HG03095 (cell line): ENCODE results near the gene MRPS11.
"Not testable (repeated sequence)": the region's sequence is repeated elsewhere in the genome, so short reads cannot be mapped to it uniquely, and the experiment has no call there.

Experiments
- ATAC-seq: cut with Tn5 transposase; IDR thresholded peaks from one replicate; pipeline ENCODE4 v1.9.1; 2021; ENCODE audit warnings: moderate library complexity; ENCODE audit not compliant: unreplicated experiment

The MRPS11 gene

DNA sequence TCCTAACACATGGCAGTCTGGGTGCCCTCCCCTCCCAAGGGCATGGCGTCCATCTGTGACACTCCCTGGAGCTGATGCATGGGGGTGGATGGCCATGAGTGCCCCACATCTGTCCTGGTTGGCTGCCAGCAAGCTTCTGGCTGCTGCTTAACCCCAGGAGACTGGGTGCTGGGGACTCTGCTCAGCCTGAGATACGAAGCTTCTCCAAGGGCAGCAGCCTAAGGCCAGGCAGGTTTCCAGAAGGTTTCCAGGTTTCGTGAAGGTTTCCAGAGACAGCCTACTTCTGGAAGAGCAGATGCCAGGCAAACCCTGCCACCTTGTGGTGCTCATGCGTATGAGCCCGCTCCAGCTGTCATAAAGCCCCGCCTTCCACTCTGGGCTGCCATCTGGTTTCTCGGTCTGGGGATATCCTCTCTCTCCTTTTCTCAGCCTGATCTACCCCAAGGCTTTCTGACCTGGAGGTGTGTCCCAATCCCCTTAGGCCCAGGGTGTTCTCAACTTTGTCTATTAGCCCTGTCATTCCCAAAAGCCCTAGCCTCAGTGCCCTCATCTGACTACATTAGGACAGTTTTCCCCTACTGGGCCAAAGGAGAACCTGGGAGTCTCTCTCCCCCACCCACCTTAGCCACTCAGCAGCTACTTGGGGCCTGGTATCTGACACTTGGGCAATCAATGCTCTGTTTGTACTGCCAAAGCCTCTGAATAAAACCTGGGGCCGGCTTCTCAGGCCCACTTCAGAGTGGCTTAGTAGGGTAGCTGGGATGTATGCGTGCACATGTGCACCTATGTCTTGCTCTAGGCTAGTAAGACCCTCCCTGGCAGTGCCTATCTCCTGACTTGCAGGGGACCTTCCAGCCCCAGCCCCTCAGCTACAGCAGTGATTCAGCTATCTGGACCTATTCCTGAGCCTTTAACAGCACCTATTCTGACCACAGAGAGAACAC, 12.4 kb upstream of the MRPS11 start:
- peak; percentile 84 for ATAC-seq

DNA sequence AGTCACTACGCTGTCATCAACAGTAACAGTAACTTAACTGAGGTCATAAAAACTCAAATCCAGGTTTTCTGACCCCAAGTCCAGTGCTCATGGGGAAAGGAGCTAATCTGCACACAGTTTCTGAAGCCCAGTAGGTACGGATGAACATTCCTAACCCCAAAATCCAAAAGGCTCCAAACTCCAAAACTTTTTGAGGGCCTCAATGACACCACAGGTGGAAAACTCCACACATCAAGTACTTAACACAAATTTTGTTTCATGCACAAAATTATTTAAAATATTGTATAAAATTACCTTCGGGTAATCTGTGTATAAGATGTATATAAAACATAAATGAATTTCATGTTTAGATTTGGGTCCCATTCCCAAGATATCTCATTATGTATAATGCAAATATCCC, 10.8 kb upstream of the MRPS11 start:
- no peak for ATAC-seq

DNA sequence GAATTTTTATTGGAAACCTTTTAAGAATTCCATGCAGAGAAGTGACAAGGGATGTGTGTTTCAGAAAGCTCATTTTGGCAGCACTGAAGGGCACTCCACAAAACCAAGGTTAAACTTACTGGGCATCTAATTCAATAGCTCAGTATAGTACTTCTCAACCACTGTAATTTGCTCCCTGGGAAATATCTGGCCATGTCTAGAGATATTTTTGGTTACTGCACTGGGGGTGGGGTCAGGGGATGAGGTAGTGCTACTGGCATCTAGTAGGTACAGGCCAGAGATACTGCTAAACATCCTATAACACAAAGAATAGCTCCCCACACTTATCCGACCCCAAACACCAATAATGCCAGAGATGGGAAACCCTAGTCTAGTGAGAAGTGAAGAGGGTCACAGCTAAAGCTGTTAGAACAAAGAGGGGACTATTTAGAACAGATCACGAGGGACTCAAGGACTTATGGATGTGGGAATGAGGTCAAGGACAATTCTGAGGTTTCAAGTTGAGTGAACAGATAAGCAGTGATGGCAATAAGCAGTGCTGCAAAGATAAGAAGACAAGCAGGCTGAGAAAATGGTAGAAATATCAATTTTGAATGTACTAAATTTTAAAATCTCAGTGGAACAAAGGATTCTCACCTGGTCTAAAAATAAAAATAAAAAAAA, 3.5 kb upstream of the MRPS11 start:
- no peak for ATAC-seq

DNA sequence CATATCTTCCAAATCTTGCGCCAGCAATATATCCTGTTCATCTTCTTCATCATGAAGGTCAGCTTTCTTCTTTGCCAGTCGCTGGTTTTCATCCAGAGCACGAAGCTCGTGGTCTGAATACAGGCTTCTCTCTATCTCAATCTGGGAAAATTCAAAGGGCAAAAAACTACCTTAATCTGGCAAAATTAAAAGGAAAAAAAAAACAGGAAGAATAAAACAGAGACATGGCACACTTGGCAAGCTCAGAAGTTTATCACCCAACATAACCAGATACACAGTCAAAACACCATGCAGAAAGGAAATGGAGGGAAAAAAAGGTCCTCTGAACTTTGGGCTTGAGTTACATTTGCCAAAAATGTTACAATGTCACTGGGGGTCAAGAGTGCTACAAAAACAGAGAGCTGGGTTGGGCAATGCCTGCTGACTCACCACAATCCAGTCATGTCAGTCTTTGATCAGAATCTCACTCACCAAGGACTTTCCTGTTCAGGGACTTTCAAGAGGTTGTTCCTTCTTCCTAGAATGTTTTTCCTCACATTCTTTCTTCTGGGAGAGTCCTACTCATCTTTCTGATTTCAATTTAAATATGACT, 1.8 kb upstream of the MRPS11 start:
- ATAC-seq, result no peak

DNA sequence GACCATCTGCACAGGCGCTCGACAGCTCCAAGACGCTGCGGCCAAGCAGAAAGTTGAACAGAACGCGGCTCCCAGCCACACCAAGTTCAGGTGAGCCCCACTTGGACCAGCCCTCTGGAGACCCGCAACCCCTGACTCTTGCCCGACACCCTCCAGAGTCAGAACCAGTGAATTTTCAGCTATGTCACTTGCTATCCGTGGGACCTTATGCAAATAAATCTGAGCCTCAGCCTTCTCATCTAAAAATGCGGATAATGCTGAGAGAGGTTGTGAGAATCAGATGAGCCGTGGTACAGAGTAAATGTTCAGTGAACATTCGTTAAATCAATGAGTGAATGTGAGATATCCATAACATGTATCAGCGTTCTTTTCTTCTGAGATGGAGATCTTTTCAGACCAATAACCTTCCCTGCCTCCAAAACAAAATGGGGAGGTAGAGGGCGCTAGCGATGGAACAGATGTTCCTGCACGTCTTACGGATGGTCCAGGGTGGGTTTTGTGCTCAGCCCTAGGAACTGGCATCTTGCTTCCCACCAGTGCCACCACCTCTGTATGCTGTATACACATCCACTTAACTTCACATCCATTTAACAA, 524 bp downstream of the MRPS11 start:
- peak; percentile 5 for ATAC-seq

DNA sequence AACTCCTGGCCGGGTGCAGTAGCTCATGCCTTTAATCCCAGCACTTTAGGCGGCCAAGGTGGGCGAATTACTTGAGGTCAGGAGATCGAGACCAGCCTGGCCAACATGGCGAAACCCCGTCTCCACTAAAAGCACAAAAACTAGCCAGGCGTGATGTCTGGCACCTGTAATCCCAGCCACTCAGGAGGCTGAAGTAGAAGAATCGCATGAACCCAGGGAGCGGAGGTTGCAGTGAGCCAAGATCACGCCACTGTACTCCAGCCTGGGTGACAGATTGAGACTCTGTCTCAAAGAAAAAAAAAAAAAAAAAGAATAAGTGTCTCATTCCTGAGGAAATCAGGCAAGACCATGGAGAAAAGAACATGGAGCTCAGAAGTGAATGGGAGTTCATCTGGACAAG, 1.2 kb downstream of the MRPS11 start:
- ATAC-seq, result not testable (repeated sequence)

DNA sequence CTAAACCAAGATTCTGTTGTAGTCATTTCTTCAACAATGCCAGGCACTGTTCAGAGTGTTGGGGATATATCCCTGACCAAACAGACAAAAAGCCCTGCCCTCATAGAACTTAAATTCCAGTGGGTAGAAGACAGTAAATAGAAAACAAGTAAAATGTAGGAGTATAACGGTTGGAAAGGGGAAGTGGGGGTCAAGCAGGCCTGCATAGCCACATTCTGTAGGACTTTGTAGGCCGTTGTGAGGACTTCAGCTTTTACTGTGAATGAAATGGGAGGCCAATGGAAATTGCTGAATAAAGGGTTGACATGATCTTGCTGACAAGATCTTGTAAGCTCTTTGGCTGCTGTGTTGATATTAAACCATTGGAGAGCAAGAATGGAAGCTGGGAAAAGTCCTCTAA, 1.8 kb downstream of the MRPS11 start:
- no peak for ATAC-seq

DNA sequence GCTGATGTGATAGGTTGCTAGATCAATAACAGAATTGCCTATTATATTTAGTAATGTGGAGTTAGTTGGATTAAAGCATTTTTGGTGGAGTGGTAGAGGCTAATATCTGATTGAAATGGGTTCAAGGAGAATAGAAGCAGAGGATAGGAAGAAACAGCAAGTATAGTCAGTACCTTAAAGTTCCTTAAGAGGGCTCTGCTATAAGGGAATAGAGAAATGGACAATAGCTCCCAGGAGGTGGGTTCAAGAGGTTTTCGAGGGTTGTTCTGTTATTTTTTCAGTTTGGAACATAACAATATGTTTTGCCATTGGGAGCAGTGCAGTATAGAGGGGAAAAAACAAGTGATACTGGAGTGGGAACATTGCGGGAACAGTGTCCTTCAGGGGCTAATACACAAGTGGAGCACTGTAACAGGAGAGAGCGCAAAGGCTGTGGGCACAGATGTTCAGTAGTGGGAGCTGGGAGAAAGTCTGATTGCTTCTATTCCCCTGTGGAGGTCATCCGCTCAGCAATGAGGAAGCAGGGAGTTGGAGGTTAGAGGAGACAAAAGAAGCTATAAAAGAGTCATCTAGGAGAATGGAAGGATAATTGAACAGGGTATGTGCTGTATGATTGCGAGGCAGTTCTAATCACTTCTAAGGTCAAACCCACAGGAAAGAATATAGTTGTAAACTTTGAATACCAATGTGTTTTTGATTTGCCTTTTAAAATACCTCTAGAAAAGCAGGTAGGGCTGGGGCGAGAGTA, 3.3 kb downstream of the MRPS11 start:
- ATAC-seq, result no peak

DNA sequence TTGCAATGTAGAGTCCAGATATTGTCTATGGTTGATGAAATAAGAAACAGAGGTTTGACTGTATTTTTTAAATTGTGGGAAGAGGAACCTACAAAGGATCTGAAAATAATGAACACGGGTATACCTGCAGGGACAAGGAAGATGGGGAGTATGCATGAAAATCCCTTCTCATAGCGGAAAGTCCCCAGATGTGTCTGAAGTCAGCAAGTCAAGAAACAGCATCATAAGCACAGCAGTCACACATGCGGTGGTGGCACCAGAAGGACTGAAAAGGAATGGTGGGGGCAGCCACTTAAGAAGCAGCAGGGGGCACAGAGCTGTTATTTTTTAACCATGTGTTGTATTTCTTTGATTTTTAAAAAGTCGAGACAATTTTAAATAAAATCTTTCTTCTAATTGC, 4.7 kb downstream of the MRPS11 start:
- no peak for ATAC-seq

DNA sequence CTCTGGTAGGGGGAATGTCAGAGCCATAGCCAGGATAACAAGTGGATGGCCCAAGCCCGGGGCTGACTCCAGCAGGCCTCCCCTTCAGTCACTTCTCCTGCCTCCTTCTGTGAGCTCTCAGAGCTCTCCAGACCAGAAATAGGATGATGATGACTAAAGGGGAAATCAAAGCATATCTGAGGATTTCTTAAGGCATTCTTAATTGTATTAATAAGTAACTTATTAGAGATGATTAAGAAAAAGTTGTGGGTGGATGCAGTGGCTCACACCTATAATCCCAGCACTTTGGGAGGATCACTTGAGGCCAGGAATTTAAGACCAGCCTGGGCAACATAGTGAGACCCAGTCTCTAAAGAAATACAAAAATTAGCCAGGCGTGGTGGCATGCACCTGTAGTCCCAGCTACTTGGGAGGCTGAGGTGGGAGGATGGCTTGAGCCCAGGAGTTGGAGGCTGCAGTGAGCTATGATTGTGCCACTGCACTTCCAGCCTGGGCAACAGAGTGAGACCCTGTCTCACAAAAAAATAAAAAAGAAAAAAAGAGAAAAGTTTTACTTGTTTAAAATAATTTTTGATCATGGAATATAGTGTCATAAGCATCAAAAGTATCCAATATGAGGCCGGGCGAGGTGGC, 6.3 kb downstream of the MRPS11 start:
- not testable (repeated sequence) for ATAC-seq

DNA sequence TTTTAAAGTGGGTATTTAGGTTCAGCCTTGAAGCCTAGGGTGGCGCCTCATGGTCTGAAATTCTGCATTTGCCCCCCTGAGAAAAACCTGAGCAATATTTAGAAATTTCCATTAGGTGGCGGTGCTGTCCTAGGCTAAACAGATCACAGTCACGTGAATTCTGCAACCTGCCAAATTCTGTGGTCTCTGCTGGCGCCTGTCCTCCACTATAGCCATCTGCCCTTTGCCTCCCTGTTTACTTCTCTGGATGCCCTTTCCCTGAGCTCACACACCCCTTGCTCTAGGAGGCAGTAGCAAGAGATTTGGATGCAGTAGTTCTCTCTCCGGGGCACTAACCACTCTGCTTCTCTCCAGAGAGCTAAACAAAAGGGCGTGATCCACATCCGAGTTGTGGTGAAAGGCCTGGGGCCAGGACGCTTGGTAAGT, 9.1 kb downstream of the MRPS11 start:
- ATAC-seq, result no peak

DNA sequence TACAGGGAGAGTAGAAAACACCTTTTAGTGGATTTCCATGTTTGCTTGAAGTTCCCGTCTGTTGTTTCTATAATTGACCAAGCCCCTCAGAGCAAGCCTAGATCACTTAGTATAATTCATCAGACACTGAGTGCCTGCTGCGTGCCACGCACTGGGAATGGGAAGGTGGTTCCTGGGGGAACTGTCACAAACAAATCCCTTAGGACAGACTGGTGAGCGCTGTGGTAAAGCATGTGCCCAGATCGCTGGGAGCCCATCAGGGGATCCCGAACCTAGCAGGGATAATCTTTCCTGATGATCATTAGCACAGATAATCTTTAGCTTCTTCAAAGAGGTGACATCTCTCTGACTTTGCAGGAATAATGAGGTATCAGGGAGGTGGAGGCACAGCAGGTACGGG, 9.6 kb downstream of the MRPS11 start:
- no peak for ATAC-seq

DNA sequence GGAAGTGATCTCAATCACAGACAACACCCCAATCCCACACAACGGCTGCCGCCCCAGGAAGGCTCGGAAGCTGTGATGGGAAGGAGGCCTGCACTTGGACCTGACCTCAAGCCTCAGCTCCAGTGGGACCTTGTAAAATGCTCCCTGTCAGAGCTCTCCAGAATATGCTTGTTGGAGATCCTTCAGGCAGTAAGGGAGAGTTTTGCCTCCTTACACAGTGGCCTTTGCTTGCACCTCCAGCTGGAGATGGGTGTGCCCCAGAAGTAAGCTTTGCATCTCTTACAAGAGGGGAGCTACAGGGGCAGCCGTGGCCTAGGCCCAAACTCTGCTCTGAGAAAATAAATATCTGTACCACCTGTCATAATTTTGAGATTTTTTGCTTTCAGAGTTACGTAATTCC, 10.4 kb downstream of the MRPS11 start:
- ATAC-seq, result no peak

DNA sequence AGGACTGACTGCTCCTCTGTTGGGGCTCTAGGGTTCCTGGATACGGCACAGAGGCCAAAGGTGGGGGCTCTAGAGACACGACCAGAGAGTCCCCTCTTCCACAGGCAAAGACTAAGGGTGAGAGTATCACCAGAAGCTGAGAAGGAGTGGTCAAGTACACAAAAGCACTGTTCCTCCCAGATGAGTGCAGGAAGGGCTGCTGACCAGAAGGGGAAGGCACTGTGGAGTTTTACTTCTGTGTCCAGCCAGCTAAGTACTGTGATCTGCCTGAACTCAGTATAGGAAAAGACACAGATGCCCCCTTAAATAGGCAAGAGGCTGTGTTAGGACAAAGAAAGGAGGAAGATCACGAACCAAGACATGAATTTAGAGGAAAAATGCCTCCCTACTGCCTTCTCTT, 11.7 kb downstream of the MRPS11 start:
- ATAC-seq, result no peak

DNA sequence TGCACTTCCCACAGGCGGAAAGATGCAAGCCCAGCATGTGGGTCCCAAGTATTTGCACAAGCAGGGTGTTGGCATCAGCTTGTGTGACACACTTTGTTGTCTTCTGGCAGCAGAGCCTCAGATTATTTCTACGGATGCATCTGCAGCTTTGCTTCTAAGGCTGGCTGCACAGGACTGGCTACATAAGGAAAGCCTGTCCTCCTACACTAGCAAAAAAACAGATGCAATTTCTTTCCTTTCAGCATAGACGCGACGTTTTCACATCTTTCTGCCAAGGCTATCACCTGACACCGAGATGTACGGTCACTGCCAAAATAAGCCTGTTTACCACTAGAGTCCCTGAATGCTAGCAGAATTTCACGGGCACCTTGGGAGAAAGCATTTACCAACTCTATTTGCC, 13.5 kb downstream of the MRPS11 start:
- no peak for ATAC-seq

DNA sequence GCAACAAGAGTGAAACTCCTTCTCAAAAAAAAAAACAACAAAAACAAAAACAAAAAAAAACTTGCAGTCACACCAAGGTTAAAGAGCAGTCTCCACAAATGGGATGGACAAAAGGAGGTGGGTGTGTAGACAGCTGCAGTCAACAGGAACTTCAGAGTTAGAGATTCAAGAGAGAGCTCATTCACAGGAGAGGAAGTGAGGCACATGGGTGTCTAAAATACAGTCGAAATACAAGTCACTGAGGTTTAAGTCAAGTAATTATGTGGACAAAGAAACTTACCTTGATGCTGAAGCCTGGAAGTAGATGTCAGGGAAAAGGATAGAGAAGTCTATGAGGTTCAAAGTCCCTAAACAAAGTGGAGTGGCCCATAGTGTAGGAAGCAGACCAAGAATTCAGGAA, 14.8 kb downstream of the MRPS11 start:
- ATAC-seq, result no peak

DNA sequence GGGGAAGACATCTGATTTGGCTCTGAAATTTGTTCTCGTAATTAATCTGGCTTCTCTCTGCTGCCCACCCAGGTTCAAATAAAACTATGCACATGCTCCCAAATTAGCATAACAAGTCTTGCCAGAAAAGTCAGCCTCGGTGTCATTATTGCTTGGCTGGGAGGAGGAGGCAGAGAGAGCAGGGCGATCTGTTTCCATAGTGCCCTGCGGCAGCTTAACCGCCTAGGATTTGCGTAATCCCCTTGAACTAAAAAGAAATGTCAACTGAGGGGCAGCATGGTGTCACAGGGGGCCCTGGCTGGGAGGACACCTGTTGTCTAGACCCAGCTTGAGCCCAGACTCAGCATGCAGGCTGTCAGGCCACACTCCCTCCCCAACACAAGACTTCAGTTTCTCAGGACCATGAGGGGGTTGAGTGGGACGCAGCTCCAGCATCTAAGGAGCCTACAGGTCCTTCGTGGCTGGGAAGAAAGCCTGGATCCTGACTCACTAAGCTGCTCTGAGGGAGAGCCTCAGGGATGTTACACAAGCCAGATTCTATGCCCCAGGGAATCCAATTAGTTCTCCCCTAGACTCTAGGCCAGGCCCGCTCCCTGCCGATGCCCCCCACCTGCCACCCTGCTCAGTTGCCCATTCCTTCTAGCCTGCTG, 17.3 kb downstream of the MRPS11 start:
- ATAC-seq, result no peak

DNA sequence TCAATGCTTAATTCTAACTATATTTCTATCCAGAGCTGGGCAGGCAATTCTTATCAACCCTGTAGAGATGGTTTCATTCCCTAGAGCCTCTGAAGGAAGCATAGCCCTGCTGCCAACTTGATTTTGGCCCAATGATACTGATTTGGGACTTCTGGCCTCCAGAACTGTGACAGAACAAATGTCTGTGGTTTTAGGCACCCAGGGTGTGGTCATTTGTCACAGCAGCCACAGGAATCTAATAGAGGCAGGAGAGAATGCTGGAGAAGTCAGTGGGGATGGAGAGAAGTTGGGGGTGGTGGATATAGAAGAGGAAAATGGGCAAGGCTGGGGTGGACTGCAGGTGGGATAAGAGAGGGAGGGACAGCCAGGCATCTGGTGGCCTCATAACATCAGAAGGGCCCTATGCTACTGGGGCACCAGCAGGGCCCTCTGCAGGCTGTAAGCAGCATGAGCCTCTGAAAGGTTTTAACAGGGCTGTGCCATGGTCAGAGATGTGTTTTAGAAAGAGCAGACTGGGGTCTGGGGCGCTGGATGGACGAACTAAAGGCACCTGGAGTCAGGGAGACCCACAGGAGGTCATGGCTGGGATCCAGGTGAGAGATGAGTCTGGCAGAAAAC, 19.8 kb downstream of the MRPS11 start:
- no peak for ATAC-seq

DNA sequence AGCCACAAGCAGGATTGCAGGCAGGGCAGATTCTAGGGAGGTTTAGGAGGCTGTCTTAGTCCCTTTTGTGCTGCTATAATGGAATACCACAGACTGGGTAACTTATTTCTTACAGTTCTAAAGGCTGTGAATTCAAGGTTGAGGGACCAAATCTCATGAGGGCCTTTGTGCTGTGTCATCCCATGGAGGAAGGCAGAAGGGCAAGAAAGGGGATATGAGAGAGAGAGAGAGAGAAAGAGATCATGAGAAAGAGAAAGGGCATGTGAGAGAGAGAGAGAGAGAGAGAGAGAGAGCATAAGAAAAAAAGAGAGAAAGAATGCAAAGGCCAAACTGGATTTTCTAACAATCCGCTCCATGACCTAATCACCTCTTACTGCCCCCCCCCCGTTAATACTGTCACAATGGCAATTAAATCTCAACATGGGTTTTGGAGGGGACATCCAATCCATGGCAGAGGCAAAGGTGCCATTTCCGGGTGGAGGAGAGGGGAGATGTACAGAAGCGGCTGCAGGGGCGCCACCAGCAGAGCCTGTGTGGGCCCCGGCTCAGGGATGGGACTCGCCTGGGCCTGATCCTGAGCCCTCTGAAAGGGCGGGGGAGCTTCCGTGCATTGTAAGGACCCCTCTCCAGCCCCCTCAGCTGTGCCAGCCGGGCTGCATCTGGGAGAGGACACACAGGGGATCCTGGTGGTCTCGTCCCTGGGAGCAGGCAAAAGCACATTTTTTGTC, 20.5 kb downstream of the MRPS11 start:
- ATAC-seq, result no peak
